GM12892 (cell line): ENCODE measurements around the gene IFIT1B.

Source experiments
- POLR2A ChIP-seq: IDR thresholded peaks from 2 replicates; pipeline ENCODE4 v1.6.1; 2011; ENCODE audit warnings: low read depth, low read length, control low read depth
- POLR2AphosphoS5 ChIP-seq: IDR thresholded peaks from 2 replicates; pipeline ENCODE4 v1.6.1; 2011; ENCODE audit warnings: low read depth, low read length, control low read depth
- TAF1 ChIP-seq: IDR thresholded peaks from 2 replicates; pipeline ENCODE4 v1.6.1; 2011; ENCODE audit warnings: low read depth, mild to moderate bottlenecking, control low read depth, low read length, borderline replicate concordance

DNA sequence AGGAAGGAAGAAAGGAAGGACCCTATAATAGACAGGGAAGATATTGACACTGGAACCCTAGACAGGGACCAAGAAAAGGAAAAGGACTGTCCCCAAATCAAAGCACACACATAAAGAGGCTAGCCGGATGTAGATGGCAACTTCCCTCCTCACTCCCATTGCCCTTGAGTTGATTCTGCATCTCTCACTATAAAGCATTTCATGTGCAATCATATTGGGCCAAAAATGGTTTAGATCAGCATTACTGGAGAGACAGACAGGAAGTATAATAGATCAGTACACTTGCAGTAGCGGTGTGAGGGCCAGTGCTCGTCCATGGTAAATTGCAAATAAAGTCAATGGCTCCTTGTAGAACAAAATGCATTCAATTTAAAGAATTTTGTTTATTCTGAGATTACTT lies 41.6 kb upstream of the IFIT1B start:
- TF ChIP-seq POLR2A (no peak), POLR2AphosphoS5 (no peak), TAF1 (no peak)
